OCI-LY3 (cell line): Measurements from ENCODE around the gene HYAL2.

Experiments
- H2AFZ ChIP-seq: fragments of 200-600, 300-600 bp; shearing (Covaris generic); 2 replicates; pipeline ENCODE4 v1.6.0; 2014; ENCODE audit warnings: antibody characterized with exemption, low read depth, low read length
- H3K27ac ChIP-seq: fragments of 200-600, 300-600 bp; sonication (generic); 2 replicates; pipeline ENCODE4 v1.5.1; 2014; ENCODE audit warnings: mild to moderate bottlenecking, low read length, moderate library complexity, mixed read lengths
- H3K27me3 ChIP-seq: fragments of 200-600, 300-600 bp; sonication (generic); 2 replicates; pipeline ENCODE4 v1.6.1; 2014; ENCODE audit warnings: low read depth, low read length, mixed read lengths
- H3K36me3 ChIP-seq: fragments of 200-600, 300-600 bp; sonication (generic); replicated peaks from 2 replicates; pipeline ENCODE3; 2014; ENCODE audit warnings: low read depth, low read length, mixed read lengths
- H3K4me1 ChIP-seq: fragments of 300-600, 200-600 bp; sonication (generic); 2 replicates; pipeline ENCODE4 v1.6.1; 2014; ENCODE audit warnings: low read length, mixed read lengths
- H3K4me2 ChIP-seq: fragments of 200-600, 300-600 bp; sonication (generic); 2 replicates; pipeline ENCODE4 v1.6.1; 2014; ENCODE audit warnings: low read length, mixed read lengths
- H3K4me3 ChIP-seq: fragments of 300-600, 200-600 bp; sonication (generic); 2 replicates; pipeline ENCODE4 v1.5.1; 2014; ENCODE audit warnings: antibody characterized with exemption, mild to moderate bottlenecking, low read length, moderate library complexity
- H3K79me2 ChIP-seq: fragments of 300-600, 200-600 bp; shearing (Covaris generic); 2 replicates; pipeline ENCODE4 v1.6.1; 2014; ENCODE audit warnings: mild to moderate bottlenecking, low read length, mixed read lengths
- H3K9ac ChIP-seq: fragments of 300-600, 200-600 bp; shearing (Covaris generic); 2 replicates; pipeline ENCODE4 v1.6.0; 2014; ENCODE audit warnings: mild to moderate bottlenecking, low read length, moderate library complexity
- H3K9me3 ChIP-seq: fragments of 200-600, 300-600 bp; shearing (Covaris generic); 2 replicates; pipeline ENCODE4 v1.6.1; 2014; ENCODE audit warnings: low read length, mixed read lengths; ENCODE audit not compliant: insufficient read depth
- H4K20me1 ChIP-seq: fragments of 200-600, 300-600 bp; sonication (generic); 2 replicates; pipeline ENCODE4 v1.6.1; 2016; ENCODE audit warnings: low read length, mixed read lengths; ENCODE audit not compliant: insufficient read depth
- CTCF ChIP-seq: fragments of 200-600, 300-600 bp; sonication (generic); IDR thresholded peaks from 2 replicates; pipeline ENCODE4 v1.5.1; 2014; ENCODE audit warnings: antibody characterized with exemption, low read length, low read depth
- EZH2phosphoT487 ChIP-seq: fragments of 200-600 bp; shearing (Covaris generic); IDR thresholded peaks from 2 replicates; pipeline ENCODE4 v1.6.1; 2018; ENCODE audit warnings: antibody characterized with exemption, mixed run types, low read depth

HYAL2 gene

GRCh38 chr3:50334339-50335075, 12.0 kb upstream of the HYAL2 start:
- peaks cover 51% of the 10 kb centered on the region for H3K36me3 ChIP-seq

GRCh38 chr3:50333744-50334328, 11.3 kb upstream of the HYAL2 start:
- Histone ChIP-seq H3K27me3 (no peaks in the 10 kb centered on the region), H3K9ac (no peak overlapping the region), H3K4me1 (peaks cover 18% of the 10 kb centered on the region), H3K4me2 (no peak overlapping the region), H3K27ac (no peak overlapping the region), H3K36me3 (peaks cover 53% of the 10 kb centered on the region), H3K9me3 (no peaks in the 10 kb centered on the region), H3K79me2 (peaks cover 71% of the 10 kb centered on the region), H2AFZ (no peak overlapping the region), H3K4me3 (no peak overlapping the region), H4K20me1 (peaks cover 15% of the 10 kb centered on the region)
- TF ChIP-seq CTCF: no peak

More at GRCh38 chr3:50334339-50335075, 12.0 kb upstream of the HYAL2 start:
- Histone ChIP-seq H4K20me1 (peaks cover 15% of the 10 kb centered on the region), H3K4me2 (no peak overlapping the region), H3K79me2 (peaks cover 72% of the 10 kb centered on the region), H3K27me3 (no peaks in the 10 kb centered on the region), H3K9ac (no peak overlapping the region), H3K4me1 (peaks cover 21% of the 10 kb centered on the region), H3K27ac (no peak overlapping the region), H2AFZ (no peak overlapping the region), H3K9me3 (no peaks in the 10 kb centered on the region), H3K4me3 (no peak overlapping the region)
- TF ChIP-seq EZH2phosphoT487: no peak
- TF ChIP-seq CTCF: no peak

GRCh38 chr3:50331364-50331907, 8.9 kb upstream of the HYAL2 start:
- H3K4me2 ChIP-seq: no peak overlapping the region
- H3K27ac ChIP-seq: no peak overlapping the region
- no peaks in the 10 kb centered on the region for H3K9me3 ChIP-seq
- peaks cover 15% of the 10 kb centered on the region for H4K20me1 ChIP-seq
- H3K4me3 ChIP-seq: no peak overlapping the region
- no peak overlapping the region for H3K9ac ChIP-seq
- TF ChIP-seq EZH2phosphoT487: no peak
- no peak for TF ChIP-seq CTCF
- H3K4me1 ChIP-seq: peaks cover 25% of the 10 kb centered on the region
- H2AFZ ChIP-seq: no peak overlapping the region
- H3K79me2 ChIP-seq: peaks cover 68% of the 10 kb centered on the region
- peaks cover 51% of the 10 kb centered on the region for H3K36me3 ChIP-seq
- no peaks in the 10 kb centered on the region for H3K27me3 ChIP-seq

- Histone ChIP-seq H3K4me3 (no peak overlapping the region), H3K4me2 (no peak overlapping the region), H3K9me3 (no peaks in the 10 kb centered on the region), H3K36me3 (peaks cover 45% of the 10 kb centered on the region), H3K27ac (no peak overlapping the region), H3K79me2 (peaks cover 61% of the 10 kb centered on the region), H3K27me3 (no peaks in the 10 kb centered on the region), H4K20me1 (peaks cover 15% of the 10 kb centered on the region), H2AFZ (no peak overlapping the region), H3K9ac (no peak overlapping the region), H3K4me1 (peaks cover 16% of the 10 kb centered on the region)
- TF ChIP-seq EZH2phosphoT487 (no peak), CTCF (no peak)
Measured at GRCh38 chr3:50330330-50330729, 7.8 kb upstream of the HYAL2 start.
